SK-N-SH (cell line): ENCODE data around the gene IQSEC1. TPM values are rescaled to one million over a fixed set of nuclear protein-coding genes. Genes with fewer than 3 reads are reported as not detected.

ENCODE experiments used
- CTCF ChIA-PET: fragments of 300-600, 350-600 bp; formaldehyde crosslinking; extraction: SDS; loops from one replicate; lab custom pipeline; 2021; lab: Yijun Ruan, JAX
- POLR2A ChIA-PET: fragments of 350-600 bp; sonication (Branson Sonifier 250); formaldehyde crosslinking; extraction: SDS; loops from one replicate; lab custom pipeline; 2020; ENCODE audit warnings: antibody characterized with exemption, inconsistent platforms; lab: Yijun Ruan, JAX
- DNase-seq: peaks from one replicate; pipeline ENCODE4 v3.0.0; 2012
- H2AFZ ChIP-seq: fragments of 200-600 bp; sonication (generic); 2 replicates; pipeline ENCODE4 v1.8.1; 2016; ENCODE audit warnings: antibody characterized with exemption, mild to moderate bottlenecking, low read depth
- H3F3A ChIP-seq: fragments of 200-600 bp; sonication (generic); replicated peaks from 2 replicates; pipeline ENCODE3; 2016; ENCODE audit warnings: antibody characterized with exemption, mild to moderate bottlenecking; ENCODE audit not compliant: insufficient read depth
- H3K27ac ChIP-seq, 2 experiments: fragments of 200-500 bp in 1 of 2; fragments of 200-600 bp in 1 of 2; sonication (Bioruptor generic) in 1 of 2; sonication (generic), shearing (Covaris generic) in 1 of 2; 2 replicates each; pipeline versions ENCODE4 v1.5.1 to v1.6.1; 2014 to 2016; ENCODE audit warnings: low read depth in 2 of 2, inconsistent platforms in 1 of 2, low read length in 1 of 2, mild to moderate bottlenecking in 1 of 2, mixed read lengths in 1 of 2
- H3K27me3 ChIP-seq: fragments of 200-600 bp; sonication (generic), shearing (Covaris generic); 2 replicates; pipeline ENCODE4 v1.6.1; 2016; ENCODE audit warnings: mixed run types; ENCODE audit not compliant: insufficient read depth
- H3K36me3 ChIP-seq, 2 experiments: fragments of 200-500 bp in 1 of 2; fragments of 200-600 bp in 1 of 2; sonication (Bioruptor generic) in 1 of 2; sonication (generic) in 1 of 2; replicated peaks in 1 of 2; 2 replicates each; pipeline versions ENCODE3 to v1.5.1; 2014 to 2016; ENCODE audit warnings: low read length in 1 of 2, mild to moderate bottlenecking in 1 of 2; ENCODE audit not compliant: insufficient read depth in 2 of 2, control insufficient read depth in 1 of 2
- H3K4me1 ChIP-seq, 2 experiments: fragments of 200-500 bp in 1 of 2; fragments of 200-600 bp in 1 of 2; sonication (Bioruptor generic) in 1 of 2; sonication (generic), shearing (Covaris generic) in 1 of 2; 2 replicates each; pipeline versions ENCODE4 v1.5.1 to v1.6.1; 2014 to 2016; ENCODE audit warnings: low read depth in 1 of 2, low read length in 1 of 2, mixed run types in 1 of 2; ENCODE audit not compliant: insufficient read depth in 2 of 2, control insufficient read depth in 1 of 2
- H3K4me2 ChIP-seq: fragments of 200-600 bp; sonication (generic), shearing (Covaris generic); 2 replicates; pipeline ENCODE4 v1.6.1; 2017; ENCODE audit warnings: mixed run types
- H3K4me3 ChIP-seq, 2 experiments: fragments of 200-500 bp in 1 of 2; fragments of 200-600 bp in 1 of 2; sonication (Bioruptor generic) in 1 of 2; sonication (generic), shearing (Covaris generic) in 1 of 2; 2 replicates each; pipeline versions ENCODE4 v1.5.1 to v1.8.1; 2014 to 2016; ENCODE audit warnings: low read depth in 2 of 2, inconsistent platforms in 1 of 2, low read length in 1 of 2, mild to moderate bottlenecking in 1 of 2, mixed read lengths in 1 of 2, moderate library complexity in 1 of 2
- H3K79me2 ChIP-seq: fragments of 200-600 bp; sonication (generic); 2 replicates; pipeline ENCODE4 v1.8.1; 2017; ENCODE audit warnings: mild to moderate bottlenecking; ENCODE audit not compliant: insufficient read depth
- H3K9ac ChIP-seq: fragments of 200-600 bp; sonication (generic); 2 replicates; pipeline ENCODE4 v1.6.1; 2017; ENCODE audit warnings: mixed run types
- H3K9me2 ChIP-seq: fragments of 200-600 bp; sonication (generic); 2 replicates; pipeline ENCODE4 v1.6.1; 2017; ENCODE audit warnings: mixed run types
- H3K9me3 ChIP-seq: fragments of 200-600 bp; sonication (generic); 2 replicates; pipeline ENCODE4 v1.6.1; 2017; ENCODE audit warnings: mixed run types, mild to moderate bottlenecking, moderate library complexity
- H4K20me1 ChIP-seq: fragments of 200-600 bp; sonication (generic); 2 replicates; pipeline ENCODE4 v1.6.1; 2017; ENCODE audit warnings: mild to moderate bottlenecking, mixed run types; ENCODE audit not compliant: insufficient read depth
- CHD2 ChIP-seq: fragments of 150-350 bp; IDR thresholded peaks from 2 replicates; pipeline ENCODE4 v1.6.1; 2018; ENCODE audit warnings: low read length; ENCODE audit not compliant: partially characterized antibody
- FOSL2 ChIP-seq: IDR thresholded peaks from 2 replicates; pipeline ENCODE4 v1.4.0; 2012; ENCODE audit warnings: low read depth, mild to moderate bottlenecking, moderate library complexity, borderline replicate concordance
- FOXM1 ChIP-seq: IDR thresholded peaks from 2 replicates; pipeline ENCODE4 v1.4.0; 2012; ENCODE audit warnings: low read depth, mild to moderate bottlenecking
- GABPA ChIP-seq: IDR thresholded peaks from 2 replicates; pipeline ENCODE4 v1.4.0; 2012; ENCODE audit warnings: low read depth, mild to moderate bottlenecking
- MEF2A ChIP-seq: IDR thresholded peaks from 2 replicates; pipeline ENCODE4 v1.4.0; 2012; ENCODE audit warnings: low read depth, borderline replicate concordance
- MXI1 ChIP-seq: IDR thresholded peaks from 2 replicates; pipeline ENCODE4 v1.6.1; 2012; ENCODE audit warnings: mild to moderate bottlenecking, low read depth, low read length, improper control_type of control experiment
- RXRA ChIP-seq: IDR thresholded peaks from 2 replicates; pipeline ENCODE4 v1.4.0; 2012; ENCODE audit warnings: low read depth, mild to moderate bottlenecking, borderline replicate concordance
- TEAD4 ChIP-seq: IDR thresholded peaks from 2 replicates; pipeline ENCODE4 v1.4.0; 2012; ENCODE audit warnings: mild to moderate bottlenecking, borderline replicate concordance; ENCODE audit not compliant: insufficient read depth
- YY1 ChIP-seq: IDR thresholded peaks from 2 replicates; pipeline ENCODE4 v1.4.0; 2012; ENCODE audit warnings: low read depth, mild to moderate bottlenecking
- WGBS: methylation state at CpG from one replicate; pipeline ENCODE4 v1.1.6; 2017; ENCODE audit warnings: low lambda C conversion rate; 5-methylcytosine and 5-hydroxymethylcytosine counted together
- polyA plus RNA-seq, 3 experiments: library from polyadenylated mRNA; depleted of rRNA; stranded (reverse); fragments of >200 nt; gene quantifications; 2 replicates each; pipeline ENCODE4 v1.2.3, GENCODE V29; 2012
- TF ChIP-seq, protein P1 (sequence below): IDR thresholded peaks from 2 replicates; pipeline ENCODE4; 2012
- TF ChIP-seq, protein P2 (sequence below): fragments of 200-600 bp; sonication (generic); IDR thresholded peaks from 2 replicates; pipeline ENCODE4 v1.6.1; 2017; ENCODE audit warnings: antibody characterized with exemption, mild to moderate bottlenecking, moderate library complexity
- TF ChIP-seq, protein P3 (sequence below): IDR thresholded peaks from 2 replicates; pipeline ENCODE4 v1.6.1; 2012; ENCODE audit warnings: mild to moderate bottlenecking, low read depth, low read length, moderate library complexity
- TF ChIP-seq, protein P4 (sequence below): IDR thresholded peaks from 2 replicates; pipeline ENCODE4 v1.4.0; 2012; ENCODE audit warnings: low read depth, borderline replicate concordance

The IQSEC1 gene
- polyA plus RNA-seq, 1 of the 3 experiments (the other 2 are of a cell fraction), result 6.2 TPM

DNA sequence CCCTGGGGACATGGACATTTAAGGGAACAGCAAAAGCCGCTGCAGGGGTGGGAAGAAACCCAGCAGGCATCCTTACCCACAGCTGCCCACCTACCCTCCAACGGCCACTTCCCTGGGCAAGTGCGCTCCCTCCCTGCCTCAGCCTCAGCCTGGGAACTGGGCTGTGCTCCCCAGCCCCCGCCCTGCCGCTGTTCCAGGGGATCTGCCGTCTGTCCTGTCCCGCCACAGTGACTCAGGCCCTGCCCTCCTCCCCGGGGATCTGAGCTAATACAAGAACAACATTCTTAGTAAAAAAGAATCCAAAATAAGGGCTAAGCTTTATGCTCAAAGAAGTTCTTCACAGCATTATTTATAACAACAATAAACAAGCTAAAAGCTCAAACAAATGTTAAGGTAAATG, 7.4 kb upstream of the IQSEC1 start:
- Histone ChIP-seq H4K20me1 (no peaks in the 10 kb centered on the region), H3K36me3 (no peaks in the 10 kb centered on the region), H3K27me3 (peaks cover 16% of the 10 kb centered on the region; the same call in 1 of the 2 replicates), H3K9me3 (no peaks in the 10 kb centered on the region), H3K27ac (no peak overlapping the region), H3K4me3 (no peak overlapping the region), H3K9me2 (no peaks in the 10 kb centered on the region), H3K4me2 (no peak overlapping the region), H3K79me2 (no peaks in the 10 kb centered on the region), H3K4me1 (peaks cover 0 to 29% of the 10 kb centered on the region in 2 experiments; a peak in 2 of 4 replicates), H3F3A (no peaks in the 10 kb centered on the region), H2AFZ (no peak overlapping the region), H3K9ac (no peak overlapping the region)
- WGBS, result 42% methylated on average over 6 of the region's 8 CpGs
- TF ChIP-seq CHD2 (no peak), MEF2A (no peak), MXI1 (no peak), FOSL2 (no peak), YY1 (no peak), RXRA (no peak), GABPA (no peak), TEAD4 (no peak), FOXM1 (no peak)
- TF ChIP-seq, protein P1, sequence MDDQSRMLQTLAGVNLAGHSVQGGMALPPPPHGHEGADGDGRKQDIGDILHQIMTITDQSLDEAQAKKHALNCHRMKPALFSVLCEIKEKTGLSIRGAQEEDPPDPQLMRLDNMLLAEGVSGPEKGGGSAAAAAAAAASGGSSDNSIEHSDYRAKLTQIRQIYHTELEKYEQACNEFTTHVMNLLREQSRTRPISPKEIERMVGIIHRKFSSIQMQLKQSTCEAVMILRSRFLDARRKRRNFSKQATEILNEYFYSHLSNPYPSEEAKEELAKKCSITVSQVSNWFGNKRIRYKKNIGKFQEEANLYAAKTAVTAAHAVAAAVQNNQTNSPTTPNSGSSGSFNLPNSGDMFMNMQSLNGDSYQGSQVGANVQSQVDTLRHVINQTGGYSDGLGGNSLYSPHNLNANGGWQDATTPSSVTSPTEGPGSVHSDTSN, result no peak
- TF ChIP-seq, protein P2, sequence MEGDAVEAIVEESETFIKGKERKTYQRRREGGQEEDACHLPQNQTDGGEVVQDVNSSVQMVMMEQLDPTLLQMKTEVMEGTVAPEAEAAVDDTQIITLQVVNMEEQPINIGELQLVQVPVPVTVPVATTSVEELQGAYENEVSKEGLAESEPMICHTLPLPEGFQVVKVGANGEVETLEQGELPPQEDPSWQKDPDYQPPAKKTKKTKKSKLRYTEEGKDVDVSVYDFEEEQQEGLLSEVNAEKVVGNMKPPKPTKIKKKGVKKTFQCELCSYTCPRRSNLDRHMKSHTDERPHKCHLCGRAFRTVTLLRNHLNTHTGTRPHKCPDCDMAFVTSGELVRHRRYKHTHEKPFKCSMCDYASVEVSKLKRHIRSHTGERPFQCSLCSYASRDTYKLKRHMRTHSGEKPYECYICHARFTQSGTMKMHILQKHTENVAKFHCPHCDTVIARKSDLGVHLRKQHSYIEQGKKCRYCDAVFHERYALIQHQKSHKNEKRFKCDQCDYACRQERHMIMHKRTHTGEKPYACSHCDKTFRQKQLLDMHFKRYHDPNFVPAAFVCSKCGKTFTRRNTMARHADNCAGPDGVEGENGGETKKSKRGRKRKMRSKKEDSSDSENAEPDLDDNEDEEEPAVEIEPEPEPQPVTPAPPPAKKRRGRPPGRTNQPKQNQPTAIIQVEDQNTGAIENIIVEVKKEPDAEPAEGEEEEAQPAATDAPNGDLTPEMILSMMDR, result no peak
- TF ChIP-seq, protein P3, sequence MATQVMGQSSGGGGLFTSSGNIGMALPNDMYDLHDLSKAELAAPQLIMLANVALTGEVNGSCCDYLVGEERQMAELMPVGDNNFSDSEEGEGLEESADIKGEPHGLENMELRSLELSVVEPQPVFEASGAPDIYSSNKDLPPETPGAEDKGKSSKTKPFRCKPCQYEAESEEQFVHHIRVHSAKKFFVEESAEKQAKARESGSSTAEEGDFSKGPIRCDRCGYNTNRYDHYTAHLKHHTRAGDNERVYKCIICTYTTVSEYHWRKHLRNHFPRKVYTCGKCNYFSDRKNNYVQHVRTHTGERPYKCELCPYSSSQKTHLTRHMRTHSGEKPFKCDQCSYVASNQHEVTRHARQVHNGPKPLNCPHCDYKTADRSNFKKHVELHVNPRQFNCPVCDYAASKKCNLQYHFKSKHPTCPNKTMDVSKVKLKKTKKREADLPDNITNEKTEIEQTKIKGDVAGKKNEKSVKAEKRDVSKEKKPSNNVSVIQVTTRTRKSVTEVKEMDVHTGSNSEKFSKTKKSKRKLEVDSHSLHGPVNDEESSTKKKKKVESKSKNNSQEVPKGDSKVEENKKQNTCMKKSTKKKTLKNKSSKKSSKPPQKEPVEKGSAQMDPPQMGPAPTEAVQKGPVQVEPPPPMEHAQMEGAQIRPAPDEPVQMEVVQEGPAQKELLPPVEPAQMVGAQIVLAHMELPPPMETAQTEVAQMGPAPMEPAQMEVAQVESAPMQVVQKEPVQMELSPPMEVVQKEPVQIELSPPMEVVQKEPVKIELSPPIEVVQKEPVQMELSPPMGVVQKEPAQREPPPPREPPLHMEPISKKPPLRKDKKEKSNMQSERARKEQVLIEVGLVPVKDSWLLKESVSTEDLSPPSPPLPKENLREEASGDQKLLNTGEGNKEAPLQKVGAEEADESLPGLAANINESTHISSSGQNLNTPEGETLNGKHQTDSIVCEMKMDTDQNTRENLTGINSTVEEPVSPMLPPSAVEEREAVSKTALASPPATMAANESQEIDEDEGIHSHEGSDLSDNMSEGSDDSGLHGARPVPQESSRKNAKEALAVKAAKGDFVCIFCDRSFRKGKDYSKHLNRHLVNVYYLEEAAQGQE, result no peak
- TF ChIP-seq, protein P4, sequence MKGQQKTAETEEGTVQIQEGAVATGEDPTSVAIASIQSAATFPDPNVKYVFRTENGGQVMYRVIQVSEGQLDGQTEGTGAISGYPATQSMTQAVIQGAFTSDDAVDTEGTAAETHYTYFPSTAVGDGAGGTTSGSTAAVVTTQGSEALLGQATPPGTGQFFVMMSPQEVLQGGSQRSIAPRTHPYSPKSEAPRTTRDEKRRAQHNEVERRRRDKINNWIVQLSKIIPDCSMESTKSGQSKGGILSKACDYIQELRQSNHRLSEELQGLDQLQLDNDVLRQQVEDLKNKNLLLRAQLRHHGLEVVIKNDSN, result no peak
- no peak for DNase-seq
- ChIA-PET POLR2A (no interaction called here), CTCF (interaction anchor here (0.8 to 3.9 kb wide), 4 partner anchors 10 to 416 kb away, joined by 3 to 32 read pairs (median 3); no protein-coding TSS in a partner anchor)
